Measurements from ENCODE around the gene C16orf54.
"Not testable (repeated sequence)": the region's sequence is repeated elsewhere in the genome, so short reads cannot be mapped to it uniquely, and the experiment has no call there.

The C16orf54 gene

GRCh38 chr16:29708917-29709600 lies 36.7 kb downstream of the C16orf54 start:
- FAIRE-seq (no peak), DNase-seq (ENCODE audit: insufficient read length) (no peak)
- TF ChIP-seq POLR2A (IDR thresholded peaks at IDR 0.05; ENCODE audit: low read depth, low read length) (no peak), TAF1 (IDR thresholded peaks at IDR 0.05; ENCODE audit: borderline replicate concordance, low read depth, low read length) (no peak), POLR2AphosphoS5 (IDR thresholded peaks at IDR 0.05; ENCODE audit: low read depth, low read length) (no peak)

DNA sequence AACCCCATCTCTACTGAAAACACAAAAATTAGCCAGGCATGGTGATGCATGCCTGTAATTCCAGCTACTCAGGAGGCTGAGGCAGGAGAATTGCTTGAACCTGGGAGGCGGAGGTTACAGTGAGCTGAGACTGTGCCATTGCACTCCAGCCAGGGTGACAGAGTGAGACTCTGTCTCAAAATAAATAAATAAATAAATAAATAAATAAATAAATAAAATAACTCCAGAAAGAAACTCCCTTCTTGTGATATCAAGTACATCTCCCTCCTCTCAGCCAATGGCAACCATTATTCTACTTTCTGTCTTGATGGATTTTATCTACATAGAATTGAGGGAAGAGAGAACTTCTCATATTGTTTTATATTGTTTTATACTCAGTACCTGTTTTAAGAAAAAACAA lies 38.6 kb downstream of the C16orf54 start:
- FAIRE-seq; DNase-seq (ENCODE audit: insufficient read length): not testable (repeated sequence)

- no peak for DNase-seq (ENCODE audit: insufficient read length)
Measured at GRCh38 chr16:29705030-29705429, 40.8 kb downstream of the C16orf54 start.

DNA sequence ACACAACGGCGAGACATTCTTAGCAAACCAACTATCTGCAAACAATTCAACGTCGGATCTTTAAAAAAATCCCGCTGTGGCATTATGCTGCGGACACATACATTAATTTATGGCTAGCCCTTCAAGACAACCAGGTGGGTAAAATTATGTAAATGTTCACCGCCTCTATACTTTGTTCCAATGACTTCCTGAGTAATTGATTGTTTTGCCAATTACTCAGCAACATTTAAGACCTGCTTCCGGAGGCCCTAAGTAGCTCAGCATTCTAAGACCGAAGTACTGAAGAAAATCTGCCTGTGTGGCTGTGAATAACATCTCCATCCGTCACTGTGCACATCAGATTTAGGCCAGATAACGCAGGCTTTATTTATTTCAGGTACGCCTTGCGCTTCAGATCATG lies 43.5 kb downstream of the C16orf54 start:
- DNase-seq (ENCODE audit: insufficient read length) = no peak
- FAIRE-seq = peak; percentile 72
- TF ChIP-seq POLR2AphosphoS5 (IDR thresholded peaks at IDR 0.05; ENCODE audit: low read depth, low read length) (no peak), TAF1 (IDR thresholded peaks at IDR 0.05; ENCODE audit: borderline replicate concordance, low read depth, low read length) (no peak), POLR2A (IDR thresholded peaks at IDR 0.05; ENCODE audit: low read depth, low read length) (no peak)

More at GRCh38 chr16:29705030-29705429, 40.8 kb downstream of the C16orf54 start:
- FAIRE-seq = no peak
- TF ChIP-seq POLR2A (IDR thresholded peaks at IDR 0.05; ENCODE audit: low read depth, low read length) = no peak
- no peak for TF ChIP-seq POLR2AphosphoS5 (IDR thresholded peaks at IDR 0.05; ENCODE audit: low read depth, low read length)
- TF ChIP-seq TAF1 (IDR thresholded peaks at IDR 0.05; ENCODE audit: borderline replicate concordance, low read depth, low read length) = no peak

- TF ChIP-seq TAF1 (IDR thresholded peaks at IDR 0.05; ENCODE audit: borderline replicate concordance, low read depth, low read length) (no peak), POLR2A (IDR thresholded peaks at IDR 0.05; ENCODE audit: low read depth, low read length) (no peak), POLR2AphosphoS5 (IDR thresholded peaks at IDR 0.05; ENCODE audit: low read depth, low read length) (no peak)
- FAIRE-seq = peak; percentile 9
- no peak for DNase-seq (ENCODE audit: insufficient read length)
Measured at GRCh38 chr16:29701214-29701555, 44.6 kb downstream of the C16orf54 start.

GRCh38 chr16:29700253-29700987 lies 45.4 kb downstream of the C16orf54 start:
- DNase-seq (ENCODE audit: insufficient read length) (peak; percentile 59), FAIRE-seq (peak; percentile 68)
- TF ChIP-seq POLR2A (IDR thresholded peaks at IDR 0.05; ENCODE audit: low read depth, low read length) = no peak
- TF ChIP-seq POLR2AphosphoS5 (IDR thresholded peaks at IDR 0.05; ENCODE audit: low read depth, low read length) = no peak
- no peak for TF ChIP-seq TAF1 (IDR thresholded peaks at IDR 0.05; ENCODE audit: borderline replicate concordance, low read depth, low read length)

DNA sequence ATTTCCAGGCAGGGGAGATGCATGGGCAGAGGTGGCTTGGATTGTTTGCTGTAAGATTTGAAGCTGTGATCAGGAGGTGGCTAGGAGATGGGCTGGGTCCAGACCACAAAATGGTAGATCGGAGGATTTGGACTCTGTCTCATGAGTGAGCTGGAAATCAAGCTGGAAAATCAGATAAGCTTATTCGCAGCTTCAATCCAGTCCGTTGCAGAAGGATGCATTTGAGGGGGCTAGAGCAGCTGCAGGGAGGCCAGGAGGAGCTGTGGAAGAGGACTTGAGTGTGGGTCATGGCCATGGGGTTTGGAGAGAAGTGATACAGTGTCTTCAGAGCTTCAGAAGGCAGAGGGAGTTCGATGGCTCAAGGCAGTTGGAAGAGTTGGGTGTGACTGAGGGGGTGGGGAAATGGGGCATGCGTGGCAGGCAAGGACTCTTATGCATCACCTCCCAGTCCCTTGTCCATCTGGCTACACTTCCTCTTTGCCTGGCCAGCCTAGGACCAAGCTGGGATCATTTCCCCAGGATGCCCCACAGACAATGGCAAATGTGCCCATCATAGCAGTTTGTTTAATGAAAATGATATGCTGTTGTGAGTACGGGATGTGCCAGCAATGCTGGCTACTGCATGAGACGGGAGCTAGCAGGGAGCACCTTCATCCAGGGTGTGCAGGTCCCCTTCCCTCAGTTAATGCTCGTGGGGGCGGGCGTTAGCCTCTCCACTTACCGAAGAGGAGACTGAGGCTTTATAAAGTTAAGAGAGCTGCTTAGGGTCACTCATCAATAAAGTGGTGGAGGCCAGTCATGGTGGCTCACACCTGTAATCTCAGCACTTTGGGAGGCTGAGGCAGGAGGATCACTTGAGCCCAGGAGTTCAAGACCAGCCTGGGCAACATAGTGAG lies 46.2 kb downstream of the C16orf54 start:
- FAIRE-seq = no peak
- TF ChIP-seq POLR2AphosphoS5 (IDR thresholded peaks at IDR 0.05; ENCODE audit: low read depth, low read length) = no peak
- no peak for TF ChIP-seq POLR2A (IDR thresholded peaks at IDR 0.05; ENCODE audit: low read depth, low read length)
- no peak for TF ChIP-seq TAF1 (IDR thresholded peaks at IDR 0.05; ENCODE audit: borderline replicate concordance, low read depth, low read length)
- no peak for DNase-seq (ENCODE audit: insufficient read length)

DNA sequence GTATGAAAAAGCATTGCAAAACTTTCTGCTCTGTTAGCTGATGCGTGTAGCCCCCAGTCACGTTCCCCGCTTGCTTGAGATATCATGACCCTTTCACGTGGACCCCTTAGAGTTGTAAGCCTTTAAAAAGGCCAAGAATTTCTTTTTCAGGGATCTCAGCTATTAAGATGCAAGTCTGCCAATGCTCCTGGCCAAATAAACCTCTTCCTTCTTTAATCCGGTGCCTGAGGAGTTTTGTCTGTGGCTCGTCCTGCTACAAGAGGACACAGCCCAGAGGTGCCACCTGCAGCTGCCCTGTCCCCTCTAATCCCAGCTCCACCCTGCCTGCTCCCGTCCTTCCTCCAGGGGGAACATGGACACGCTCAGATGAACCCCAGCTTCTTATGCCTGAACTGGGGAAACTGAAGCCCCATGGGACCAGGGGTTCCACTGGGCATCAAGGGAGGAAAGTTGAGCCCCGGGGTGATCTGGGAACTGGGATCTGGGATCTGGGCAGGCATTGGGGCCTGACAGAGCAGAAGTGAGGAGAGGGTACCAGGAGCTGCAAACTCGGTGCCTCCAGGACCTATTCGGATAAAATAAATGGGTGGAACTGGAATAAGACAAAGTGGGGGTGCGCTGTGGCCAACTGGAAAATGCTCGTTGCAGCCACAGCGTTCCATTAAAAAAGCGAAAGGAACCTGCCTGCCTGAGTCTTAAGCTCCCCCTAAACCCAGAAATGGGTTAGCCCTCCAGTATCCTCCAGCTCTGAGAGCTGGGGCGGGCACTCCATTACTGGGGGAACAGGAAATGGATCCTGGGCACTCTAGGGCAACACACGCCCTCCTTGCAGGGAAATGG lies 47.1 kb downstream of the C16orf54 start:
- FAIRE-seq (no peak), DNase-seq (ENCODE audit: insufficient read length) (no peak)

DNA sequence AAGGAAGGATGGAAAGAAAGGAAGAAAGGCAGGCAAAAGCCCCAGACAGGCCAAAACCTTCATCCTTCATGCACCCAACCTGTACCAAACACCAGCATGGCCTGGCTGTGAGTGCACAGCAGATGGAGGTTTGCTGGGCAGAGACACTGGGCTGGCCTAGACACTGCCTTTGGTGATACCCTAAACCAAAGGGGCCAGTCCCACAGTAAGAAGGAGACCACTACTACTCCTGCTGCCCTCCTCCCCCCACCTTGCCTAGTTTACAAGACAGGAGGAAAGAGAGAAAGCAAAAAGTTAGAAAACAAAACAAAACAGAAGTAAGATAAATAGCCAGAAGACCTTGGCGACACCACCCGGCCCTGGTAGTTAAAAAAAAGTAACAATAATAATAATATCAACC lies 47.7 kb downstream of the C16orf54 start:
- FAIRE-seq = no peak
- TF ChIP-seq POLR2A (IDR thresholded peaks at IDR 0.05; ENCODE audit: low read depth, low read length) (no peak), POLR2AphosphoS5 (IDR thresholded peaks at IDR 0.05; ENCODE audit: low read depth, low read length) (no peak), TAF1 (IDR thresholded peaks at IDR 0.05; ENCODE audit: borderline replicate concordance, low read depth, low read length) (no peak)
- DNase-seq (ENCODE audit: insufficient read length) = no peak

More for the DNA sequence above, 47.1 kb downstream of the C16orf54 start:
- TF ChIP-seq POLR2A (IDR thresholded peaks at IDR 0.05; ENCODE audit: low read depth, low read length) (no peak), TAF1 (IDR thresholded peaks at IDR 0.05; ENCODE audit: borderline replicate concordance, low read depth, low read length) (no peak), POLR2AphosphoS5 (IDR thresholded peaks at IDR 0.05; ENCODE audit: low read depth, low read length) (no peak)

- DNase-seq (ENCODE audit: insufficient read length) (no peak), FAIRE-seq (no peak)
- TF ChIP-seq TAF1 (IDR thresholded peaks at IDR 0.05; ENCODE audit: borderline replicate concordance, low read depth, low read length) = no peak
Measured at GRCh38 chr16:29697391-29697790, 48.4 kb downstream of the C16orf54 start.

GRCh38 chr16:29696881-29697331 lies 48.9 kb downstream of the C16orf54 start:
- DNase-seq (ENCODE audit: insufficient read length) = no peak
- FAIRE-seq = no peak
- TF ChIP-seq TAF1 (IDR thresholded peaks at IDR 0.05; ENCODE audit: borderline replicate concordance, low read depth, low read length) (no peak), POLR2A (IDR thresholded peaks at IDR 0.05; ENCODE audit: low read depth, low read length) (no peak), POLR2AphosphoS5 (IDR thresholded peaks at IDR 0.05; ENCODE audit: low read depth, low read length) (no peak)

GRCh38 chr16:29695675-29696074 lies 50.1 kb downstream of the C16orf54 start:
- not testable (repeated sequence) for FAIRE-seq; DNase-seq (ENCODE audit: insufficient read length)

All from GM12892 (cell line).